Muscle of leg (tissue), 11 donors: Measurements from ENCODE around the gene GPRIN1. TPM values are rescaled to one million over a fixed set of nuclear protein-coding genes. Genes with fewer than 3 reads are reported as not detected.
"Not testable (repeated sequence)": the region's sequence is repeated elsewhere in the genome, so short reads cannot be mapped to it uniquely, and the experiment has no call there.

Experiments used
- DNase-seq: peaks from one replicate; pipeline ENCODE4 v3.0.0; 2013
- H3K27ac ChIP-seq: one replicate; pipeline ENCODE4 v1.5.1; 2013; ENCODE audit warnings: mild to moderate bottlenecking, low read length, control low read depth
- H3K27me3 ChIP-seq: one replicate; pipeline ENCODE4 v1.6.1; 2013; ENCODE audit warnings: low read length; ENCODE audit not compliant: control insufficient read depth, insufficient read depth
- H3K36me3 ChIP-seq: one replicate; pipeline ENCODE4 v1.6.1; 2013; ENCODE audit warnings: low read length; ENCODE audit not compliant: control insufficient read depth, insufficient read depth
- H3K4me1 ChIP-seq: one replicate; pipeline ENCODE4 v1.6.1; 2013; ENCODE audit warnings: low read length; ENCODE audit not compliant: control insufficient read depth, insufficient read depth
- H3K4me3 ChIP-seq: one replicate; pipeline ENCODE4 v1.5.1; 2013; ENCODE audit warnings: low read length, control low read depth
- H3K9me3 ChIP-seq: replicated peaks from 2 replicates; pipeline ENCODE4 v1.6.1; 2013; ENCODE audit warnings: low read depth, low read length; ENCODE audit not compliant: control insufficient read depth
- WGBS: methylation state at CpG from one replicate; pipeline ENCODE4 v1.1.5; 2013; ENCODE audit warnings: missing lambda C conversion rate; ENCODE audit not compliant: insufficient coverage; 5-methylcytosine and 5-hydroxymethylcytosine counted together
- polyA plus RNA-seq, 8 donors: library from polyadenylated mRNA; unstranded; fragments of 120-200 nt; gene quantifications; one replicate each; pipeline versions ENCODE4 v1.2.1 to v1.2.3, GENCODE V29; 2013; ENCODE audit warnings: inconsistent platforms in 1 of 8, low replicate concordance in 1 of 8; ENCODE audit not compliant: insufficient read length in 8 of 8, insufficient read depth in 1 of 8
- total RNA-seq: library from RNA; stranded (reverse); fragments of 120-200 nt; gene quantifications from one replicate; pipeline ENCODE4 v1.2.4, GENCODE V29; 2013

GPRIN1 gene
- total and polyA plus RNA-seq, 9 donors, result 0.49 to 2.8 (median 0.74) TPM

DNA sequence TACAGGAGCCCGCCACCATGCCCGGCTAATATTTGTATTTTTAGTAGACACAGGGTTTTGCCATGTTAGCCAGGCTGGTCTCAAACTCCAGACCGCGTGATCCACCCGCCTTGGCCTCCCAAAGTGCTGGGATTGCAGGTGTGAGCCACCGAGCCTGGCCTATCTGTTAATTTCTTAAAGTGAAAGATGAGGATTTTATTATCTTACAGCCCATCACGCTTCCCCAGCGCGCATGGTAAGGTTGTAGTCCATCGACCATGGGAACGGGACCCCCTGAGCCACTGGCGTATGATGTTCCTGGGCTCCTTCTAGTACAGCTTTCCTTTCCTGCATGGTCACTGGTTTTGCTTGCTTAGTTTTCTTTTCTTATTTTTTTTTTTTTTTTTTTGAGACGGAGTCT, 52.1 kb downstream of the GPRIN1 start:
- H3K9me3 ChIP-seq, result peaks cover 2% of the 10 kb centered on the region
- no peak for DNase-seq
- H3K4me3 ChIP-seq, result no peak overlapping the region
- peaks cover 6% of the 10 kb centered on the region for H3K27me3 ChIP-seq
- H3K4me1 ChIP-seq, result peaks cover 6% of the 10 kb centered on the region
- H3K36me3 ChIP-seq, result no peaks in the 10 kb centered on the region
- H3K27ac ChIP-seq, result no peak overlapping the region
- 96% methylated on average over 11 of the region's 13 CpGs for WGBS

DNA sequence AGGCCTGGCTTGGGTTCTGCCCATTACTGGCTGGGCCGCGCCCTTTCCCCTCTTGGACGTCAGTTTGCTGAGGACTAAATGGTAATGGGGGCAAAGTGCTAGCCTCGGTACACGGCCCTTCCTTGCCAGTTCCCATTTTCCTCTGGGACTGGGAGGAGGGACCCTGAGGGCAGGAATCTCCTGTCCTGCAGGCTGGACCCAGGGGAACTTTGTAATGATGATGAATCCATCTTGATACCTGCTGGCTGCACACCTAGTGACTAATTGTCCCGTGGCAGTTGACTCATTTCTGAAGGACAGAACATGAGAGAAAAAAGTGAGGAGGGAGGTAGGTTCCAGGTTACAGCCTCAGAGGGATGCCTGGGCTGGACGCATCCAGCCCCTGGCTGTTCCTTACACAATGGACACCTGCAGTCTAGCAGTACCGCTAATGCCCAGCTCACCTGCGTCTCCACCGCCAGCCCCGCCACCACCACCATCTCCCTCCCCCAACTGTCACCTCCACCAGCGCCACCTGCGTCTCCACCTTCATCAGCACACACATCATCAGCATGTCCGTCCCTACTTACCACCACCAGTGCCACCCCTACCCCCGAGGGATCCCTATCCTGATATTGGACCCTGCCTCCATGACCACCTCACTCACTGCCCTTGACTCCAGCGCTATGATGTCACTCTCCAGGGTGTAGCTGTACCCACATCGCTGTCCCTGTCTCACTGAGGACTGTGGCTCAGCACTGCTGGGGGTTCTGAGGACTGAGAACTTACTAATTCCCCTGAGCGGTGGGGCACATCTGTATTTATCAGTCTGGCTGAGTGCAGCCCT, 56.5 kb downstream of the GPRIN1 start:
- WGBS, result 56% methylated on average over 14 of the region's 18 CpGs
- no peak overlapping the region for H3K4me3 ChIP-seq

DNA sequence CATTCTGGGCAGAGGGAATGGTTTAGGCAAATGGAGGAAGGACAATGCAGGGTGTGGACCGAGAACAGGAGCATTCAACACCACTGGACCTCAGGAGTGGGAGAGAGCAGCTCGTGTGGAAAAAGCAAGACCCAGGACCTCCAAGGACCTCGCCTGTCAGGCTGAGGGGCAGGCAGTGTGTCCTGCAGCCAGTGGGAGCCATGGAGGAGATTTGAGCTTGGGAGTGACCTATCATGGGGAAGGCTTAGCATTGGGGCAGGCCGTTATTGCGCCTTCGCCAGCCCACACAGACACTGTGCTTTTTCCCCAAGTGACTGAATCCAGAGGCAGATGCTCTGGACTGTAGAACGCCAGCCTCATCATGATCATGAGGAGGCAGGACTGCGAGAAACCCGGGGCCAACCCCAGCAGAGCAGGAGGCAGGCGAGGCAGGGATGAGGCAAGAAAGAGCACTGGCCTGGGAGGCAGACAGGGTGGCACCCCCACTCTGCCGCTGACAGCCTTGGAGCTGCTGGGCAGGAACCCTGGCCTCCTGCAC, 57.6 kb downstream of the GPRIN1 start:
- Histone ChIP-seq H3K4me1 (peaks cover 6% of the 10 kb centered on the region), H3K4me3 (no peak overlapping the region), H3K27ac (no peak overlapping the region), H3K36me3 (no peaks in the 10 kb centered on the region), H3K27me3 (peaks cover 2% of the 10 kb centered on the region), H3K9me3 (no peaks in the 10 kb centered on the region)
- DNase-seq, result no peak
- WGBS, result 74% methylated on average over 11 of the region's 11 CpGs

More for the DNA sequence above, 56.5 kb downstream of the GPRIN1 start:
- Histone ChIP-seq H3K27ac (no peak overlapping the region), H3K36me3 (no peaks in the 10 kb centered on the region), H3K27me3 (peaks cover 2% of the 10 kb centered on the region), H3K4me1 (peaks cover 6% of the 10 kb centered on the region), H3K9me3 (no peaks in the 10 kb centered on the region)
- no peak for DNase-seq

DNA sequence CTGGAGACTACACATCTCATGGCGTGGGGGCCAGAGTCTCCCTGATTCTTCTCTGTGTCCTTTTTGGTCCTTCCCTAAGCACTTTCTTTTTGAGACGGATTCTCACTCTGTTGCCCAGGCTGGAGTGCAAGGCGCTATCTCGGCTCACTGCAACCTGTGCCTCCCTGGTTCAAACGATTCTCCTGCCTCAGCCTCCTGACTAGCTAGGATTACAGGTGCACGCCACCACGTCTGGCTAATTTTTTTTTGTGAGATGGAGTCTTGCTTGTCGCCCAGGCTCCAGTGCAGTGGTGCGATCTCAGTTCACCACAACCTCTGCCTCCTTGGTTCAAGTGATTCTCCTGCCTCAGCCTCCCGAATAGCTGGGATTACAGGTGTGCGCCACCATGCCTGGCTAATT, 59.0 kb downstream of the GPRIN1 start:
- not testable (repeated sequence) for H3K9me3 ChIP-seq

DNA sequence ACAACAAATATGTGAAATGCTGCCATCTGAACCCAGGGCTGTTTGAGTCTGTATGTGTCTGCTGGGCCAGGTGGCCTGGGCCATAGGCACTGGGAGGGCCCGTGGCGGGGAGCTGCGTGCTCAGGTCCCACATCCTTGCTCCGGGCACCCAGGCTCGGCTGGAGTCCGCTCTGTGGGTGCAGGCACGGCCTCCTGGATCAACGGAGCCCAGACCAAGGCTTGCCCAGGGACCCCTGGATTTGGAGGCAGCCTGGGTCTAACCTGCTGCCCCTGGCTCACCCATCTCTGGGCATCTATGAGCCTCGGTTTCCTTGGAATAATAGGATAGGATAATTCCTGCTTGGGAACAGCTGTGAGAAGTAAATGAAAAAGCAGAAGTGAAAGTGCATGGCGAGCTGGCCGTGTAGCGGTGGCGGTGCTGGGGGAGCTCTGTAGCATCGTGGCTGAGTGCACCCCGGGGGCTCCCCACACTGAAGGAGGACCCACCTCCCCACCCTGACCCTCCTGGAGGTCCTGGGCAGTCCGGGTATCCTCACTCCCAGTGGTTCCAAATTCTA, 59.6 kb downstream of the GPRIN1 start:
- Histone ChIP-seq H3K4me3 (no peak overlapping the region), H3K27me3 (peaks cover 2% of the 10 kb centered on the region), H3K27ac (no peak overlapping the region), H3K4me1 (peaks cover 6% of the 10 kb centered on the region), H3K9me3 (no peaks in the 10 kb centered on the region), H3K36me3 (no peaks in the 10 kb centered on the region)
- no peak for DNase-seq
- WGBS, result 75% methylated on average over 15 of the region's 16 CpGs

More for the DNA sequence above, 59.0 kb downstream of the GPRIN1 start:
- not testable (repeated sequence) for DNase-seq, H3K27ac ChIP-seq, H3K4me1 ChIP-seq, H3K27me3 ChIP-seq, H3K4me3 ChIP-seq, H3K36me3 ChIP-seq
- WGBS, result 80% methylated on average over 5 of the region's 11 CpGs

DNA sequence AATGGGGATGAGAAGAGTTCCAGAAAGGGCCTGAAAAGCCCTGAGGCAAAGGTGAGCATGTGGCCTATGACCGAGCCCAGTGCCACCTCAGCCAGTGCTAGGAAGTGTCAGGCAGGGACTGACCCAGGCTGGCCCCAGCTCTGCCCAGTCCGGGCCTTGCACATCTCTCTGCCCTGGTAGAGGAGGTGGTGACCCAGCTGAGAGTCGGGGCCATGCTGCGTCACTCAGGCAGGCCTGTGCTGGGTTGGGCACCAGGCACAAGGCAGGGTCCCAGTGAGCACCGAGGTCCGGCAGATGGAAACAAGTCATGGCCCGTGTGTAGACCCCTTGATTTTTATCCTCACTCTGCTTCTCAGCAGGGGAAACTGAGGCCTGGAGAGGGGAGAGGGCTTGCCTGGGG, 60.1 kb downstream of the GPRIN1 start:
- peaks cover 6% of the 10 kb centered on the region for H3K4me1 ChIP-seq
- WGBS, result 88% methylated on average over 6 of the region's 7 CpGs

DNA sequence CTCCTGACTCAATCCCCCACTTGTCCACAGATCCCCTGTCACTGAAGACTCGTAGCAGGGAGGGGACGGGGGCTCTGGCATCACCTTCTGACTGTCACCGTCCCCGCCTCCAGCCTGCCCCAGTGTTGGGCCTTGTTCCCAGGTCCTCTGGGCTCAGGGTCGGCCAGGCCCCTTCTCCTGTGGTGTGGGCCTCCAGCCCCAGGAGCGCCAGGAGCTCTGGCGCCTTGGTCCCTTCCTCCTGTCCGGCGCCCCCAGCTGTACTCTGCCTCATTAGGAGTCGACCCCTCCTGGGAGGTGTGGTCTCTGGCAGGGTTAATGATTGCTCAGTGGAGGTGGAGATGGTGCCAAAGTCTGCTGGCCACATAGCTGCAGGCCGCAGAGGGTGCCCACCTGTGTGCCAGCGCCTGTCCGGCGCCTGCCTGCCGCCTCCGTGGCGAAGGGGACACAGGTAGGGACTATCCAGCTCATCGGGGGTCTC, 61.0 kb downstream of the GPRIN1 start, which contains the start of gene CDHR2:
Gene CDHR2 (plus strand): TSS at position 376 of the 478 bp plus-strand sequence. CDS start 16,011 bp downstream, outside the sequence.
- WGBS, result 70% methylated on average over 12 of the region's 18 CpGs
- Histone ChIP-seq H3K36me3 (no peaks in the 10 kb centered on the region), H3K9me3 (no peaks in the 10 kb centered on the region), H3K4me3 (no peak within 1 kb of the TSS), H3K27ac (no peak within 1 kb of the TSS), H3K4me1 (peaks cover 6% of the 10 kb centered on the region), H3K27me3 (peaks cover 2% of the 10 kb centered on the region)
- DNase-seq, result no peak

More for the DNA sequence above, 60.1 kb downstream of the GPRIN1 start:
- Histone ChIP-seq H3K36me3 (no peaks in the 10 kb centered on the region), H3K27me3 (peaks cover 2% of the 10 kb centered on the region), H3K9me3 (no peaks in the 10 kb centered on the region), H3K4me3 (no peak overlapping the region), H3K27ac (no peak overlapping the region)
- no peak for DNase-seq

DNA sequence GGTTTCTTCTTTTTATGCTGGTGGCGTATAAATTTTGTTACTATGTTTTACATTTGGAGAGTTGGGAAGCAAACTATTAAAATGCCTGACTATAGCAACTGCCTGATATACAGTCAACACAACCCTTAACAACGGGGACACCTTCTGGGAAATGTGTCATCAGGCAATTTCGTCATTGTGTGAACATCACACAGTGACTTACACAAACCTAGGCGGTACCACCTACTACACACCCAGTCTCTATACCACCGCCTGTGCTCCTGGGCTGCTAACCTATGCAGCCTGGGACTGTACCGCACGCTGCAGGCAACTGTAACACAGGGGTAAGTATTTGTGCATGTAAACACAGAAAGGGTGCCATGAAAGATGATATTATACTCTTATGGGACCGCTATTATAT, 62.2 kb downstream of the GPRIN1 start:
- WGBS, result 54% methylated on average over 4 of the region's 8 CpGs
- H3K4me3 ChIP-seq, result no peak overlapping the region
- H3K9me3 ChIP-seq, result no peaks in the 10 kb centered on the region
- peaks cover 6% of the 10 kb centered on the region for H3K4me1 ChIP-seq
- DNase-seq, result peak; percentile 37
- no peak overlapping the region for H3K27ac ChIP-seq
- H3K36me3 ChIP-seq, result no peaks in the 10 kb centered on the region
- H3K27me3 ChIP-seq, result no peaks in the 10 kb centered on the region
